HG02588 (cell line): ENCODE results near the gene LARP4B.
"Not testable (repeated sequence)": the region's sequence is repeated elsewhere in the genome, so short reads cannot be mapped to it uniquely, and the experiment has no call there.

Experiments
- ATAC-seq: cut with Tn5 transposase; IDR thresholded peaks from one replicate; pipeline ENCODE4 v1.9.1; 2021; ENCODE audit warnings: mild to moderate bottlenecking, moderate library complexity; ENCODE audit not compliant: unreplicated experiment

LARP4B gene

GRCh38 chr10:958856-959255 lies 27.4 kb upstream of the LARP4B start:
- ATAC-seq, result no peak

DNA sequence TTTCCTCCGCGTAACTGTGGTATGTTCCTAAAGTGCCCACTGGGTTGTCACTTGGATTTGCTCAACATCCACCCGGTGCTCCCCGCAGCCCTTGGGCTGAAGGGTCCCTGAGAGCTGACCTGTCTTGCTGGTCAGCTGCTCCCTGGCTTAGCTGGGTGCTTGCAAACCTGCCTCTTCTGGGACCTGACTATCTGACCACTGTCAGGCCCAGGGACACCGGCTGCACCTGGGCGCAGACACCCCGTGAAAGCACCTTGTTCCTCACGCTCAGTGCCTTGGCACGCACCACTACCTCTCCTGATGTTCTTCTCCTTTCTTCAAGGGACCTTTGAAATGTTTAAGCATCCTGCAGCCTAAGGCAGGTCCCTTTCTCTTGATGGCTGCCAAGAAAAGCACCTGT lies 26.6 kb upstream of the LARP4B start:
- no peak for ATAC-seq

DNA sequence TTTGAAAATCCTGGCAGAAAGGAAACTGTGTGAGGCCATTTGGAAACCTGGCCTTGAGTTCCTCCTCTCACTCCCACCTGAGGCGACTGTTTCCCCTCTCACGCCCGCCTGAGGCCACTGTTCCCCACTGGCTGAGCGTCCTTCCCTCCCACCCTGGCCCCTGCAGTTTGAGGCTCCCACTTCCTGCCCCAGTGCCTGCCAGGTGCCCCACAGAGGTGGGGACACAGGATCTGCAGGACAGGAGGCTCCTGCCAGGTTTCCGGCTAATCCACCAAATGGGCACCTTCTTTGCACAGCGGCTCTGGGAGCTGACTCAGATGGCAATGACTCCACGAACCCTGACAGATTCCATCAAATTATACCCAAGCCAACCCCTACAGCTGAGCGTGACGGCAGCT lies 24.3 kb upstream of the LARP4B start:
- ATAC-seq, result no peak

DNA sequence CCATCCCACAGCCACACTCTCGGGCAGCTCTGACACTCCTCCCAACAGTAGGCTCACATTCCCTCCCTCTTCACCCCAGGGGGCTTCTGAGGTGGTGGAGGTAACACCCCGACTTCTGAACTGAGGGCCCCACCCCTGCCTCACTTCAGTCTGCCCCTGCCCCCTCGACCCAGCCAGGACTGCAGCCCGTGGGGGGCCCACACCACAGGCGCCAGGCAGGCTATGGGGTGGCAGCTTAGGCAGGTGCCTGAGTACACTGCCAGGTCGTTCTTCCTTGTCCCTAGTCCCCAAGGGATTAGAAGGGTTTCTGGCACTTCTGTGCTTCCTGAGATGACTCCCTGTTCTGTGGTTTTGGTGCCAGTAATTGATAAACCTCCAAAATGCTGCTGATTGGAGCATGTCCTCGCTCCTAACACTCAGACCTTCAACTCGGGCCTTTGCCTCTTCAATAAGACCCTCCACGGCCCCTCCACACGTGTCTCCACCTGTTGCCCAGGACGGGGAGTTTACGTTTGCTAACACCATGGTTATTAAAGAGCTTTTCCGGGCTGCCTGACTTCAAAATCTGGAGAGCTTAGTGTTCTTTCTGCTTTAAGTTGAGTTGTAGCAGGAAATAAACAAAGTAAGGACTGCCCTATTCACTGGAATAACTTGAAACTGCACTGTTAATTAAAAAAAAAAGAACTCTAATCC lies 23.8 kb upstream of the LARP4B start:
- no peak for ATAC-seq

DNA sequence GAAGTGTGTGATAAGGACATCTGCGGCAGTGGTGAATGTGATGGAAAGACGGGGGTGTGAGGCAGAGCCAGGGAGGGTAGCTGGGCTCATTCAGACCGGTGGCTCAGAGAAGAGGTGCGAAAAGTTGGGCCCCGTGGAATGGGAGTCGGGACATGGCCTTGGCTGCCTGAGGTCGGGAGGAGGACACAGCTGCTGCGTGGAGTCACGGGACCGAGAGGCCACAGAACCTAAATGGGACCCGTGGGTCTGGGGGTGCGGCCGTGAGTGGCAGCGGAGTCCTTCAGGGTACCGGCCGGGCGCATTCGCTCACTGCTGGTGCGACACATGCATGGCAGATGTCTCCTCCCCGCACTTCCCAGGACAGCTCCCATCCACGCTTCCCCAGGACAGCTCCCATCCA lies 22.9 kb upstream of the LARP4B start:
- no peak for ATAC-seq

- no peak for ATAC-seq
Observed at GRCh38 chr10:953836-954235, 22.3 kb upstream of the LARP4B start.

- ATAC-seq, result no peak
Observed at GRCh38 chr10:949446-949845, 17.9 kb upstream of the LARP4B start.

- ATAC-seq, result no peak
Observed at GRCh38 chr10:948347-948746, 16.8 kb upstream of the LARP4B start.

DNA sequence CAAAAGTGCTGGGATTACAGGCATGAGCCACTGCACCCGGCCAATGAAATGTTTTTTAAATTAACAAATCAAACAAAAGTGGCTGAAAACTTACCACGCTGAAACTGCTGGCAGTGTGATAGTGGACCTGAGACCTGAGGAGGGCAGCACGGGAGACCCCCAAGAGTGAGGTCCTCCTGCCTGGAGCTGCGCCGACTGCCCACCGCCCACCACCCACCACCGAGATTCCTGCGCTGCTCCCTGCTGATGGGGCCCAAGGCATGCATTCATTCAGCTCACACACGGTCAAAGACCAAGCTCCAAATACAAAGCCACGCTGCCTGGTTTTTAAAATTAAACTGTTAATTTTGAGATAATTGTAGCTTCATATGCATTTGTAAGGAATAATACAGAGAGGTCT lies 16.4 kb upstream of the LARP4B start:
- no peak for ATAC-seq

DNA sequence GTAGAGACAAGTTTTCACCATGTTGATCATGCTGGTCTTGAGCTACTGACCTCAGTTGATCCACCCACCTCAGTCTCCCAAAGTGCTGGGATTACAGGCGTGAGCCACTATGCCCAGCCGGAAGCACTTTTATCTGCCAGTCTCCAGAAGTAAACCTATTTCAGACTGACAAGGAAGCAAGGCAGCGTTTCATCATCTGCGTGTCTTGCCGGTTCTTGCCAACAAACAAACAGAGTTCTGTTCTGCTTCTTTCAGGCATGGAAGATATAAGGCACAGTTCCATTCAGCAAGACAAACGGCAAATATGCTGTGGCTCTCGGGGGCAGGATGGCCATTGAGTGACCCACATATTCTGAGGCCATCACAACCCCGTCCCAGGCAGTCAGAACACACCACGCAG lies 15.5 kb upstream of the LARP4B start:
- ATAC-seq, result no peak

GRCh38 chr10:945778-946177 lies 14.3 kb upstream of the LARP4B start:
- no peak for ATAC-seq

GRCh38 chr10:944034-944831 lies 12.7 kb upstream of the LARP4B start:
- ATAC-seq, result no peak

DNA sequence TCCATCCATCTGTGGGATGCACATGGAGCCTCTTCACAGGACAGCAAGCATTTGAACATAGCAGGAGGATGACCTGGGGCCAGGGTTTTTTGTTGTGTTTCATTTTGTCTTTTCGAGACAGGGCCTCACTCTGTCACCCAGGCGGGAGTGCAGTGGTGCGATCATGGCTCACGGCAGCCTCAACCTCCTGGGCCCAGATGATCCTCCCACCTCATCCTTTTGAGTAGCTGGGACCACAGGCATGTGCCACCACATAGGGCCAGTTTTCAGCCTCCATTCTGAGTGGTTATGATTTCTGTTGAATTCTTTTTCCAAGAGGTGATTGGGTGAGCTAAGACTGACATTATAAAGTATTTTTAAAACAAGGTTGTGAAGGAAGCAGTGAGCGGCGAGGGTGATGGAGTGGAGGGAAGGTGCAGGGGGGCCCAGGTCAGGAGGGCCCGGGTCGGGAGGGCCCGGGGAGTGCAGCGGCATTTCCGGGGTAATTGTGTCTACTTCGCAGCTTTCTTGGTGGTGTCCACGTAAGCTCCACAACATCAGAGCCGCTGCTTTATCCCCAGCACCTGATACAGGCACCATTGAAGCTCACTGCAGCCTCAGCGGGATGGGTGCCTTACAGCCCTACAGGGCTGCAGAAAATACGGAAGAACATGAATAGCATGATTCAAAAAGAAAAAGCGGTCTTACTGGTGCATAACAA lies 12.0 kb upstream of the LARP4B start:
- no peak for ATAC-seq

DNA sequence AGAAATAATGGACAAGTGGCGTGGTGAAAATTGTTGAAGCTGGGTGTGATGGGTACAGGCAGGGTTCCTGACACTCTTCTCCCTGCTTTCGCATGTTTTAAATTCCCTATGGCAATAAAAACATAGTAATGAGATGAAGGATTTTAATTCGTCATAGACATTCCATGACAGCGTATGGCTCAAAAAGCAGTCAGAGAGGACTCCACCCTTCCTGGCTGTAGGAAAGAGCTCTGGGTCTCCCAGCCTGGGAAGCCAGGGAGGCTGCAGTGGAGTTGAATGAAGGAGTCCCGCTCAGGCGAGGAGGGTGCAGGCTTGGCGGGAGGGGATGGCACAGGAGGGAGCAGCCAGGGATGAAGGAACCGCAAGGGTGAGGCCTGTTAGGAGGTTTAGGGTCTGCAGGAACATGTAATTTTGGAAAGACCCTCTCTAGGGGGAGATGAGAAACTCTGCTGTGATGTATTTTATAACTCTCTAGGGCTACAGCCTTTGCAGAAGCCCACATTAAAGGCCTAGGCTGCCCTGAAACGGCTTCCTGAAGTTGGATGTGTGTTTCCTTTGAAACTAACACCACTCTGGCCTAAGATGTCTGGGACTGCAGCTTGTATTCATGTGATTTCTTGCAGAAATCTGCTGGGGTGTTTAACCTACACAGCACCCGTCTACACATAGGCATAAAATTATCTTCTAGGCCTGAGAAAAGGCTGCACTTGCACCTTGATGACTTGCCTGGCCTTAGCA lies 7.6 kb upstream of the LARP4B start:
- no peak for ATAC-seq

- ATAC-seq, result no peak
Observed at GRCh38 chr10:934746-935406, 3.4 kb upstream of the LARP4B start.

DNA sequence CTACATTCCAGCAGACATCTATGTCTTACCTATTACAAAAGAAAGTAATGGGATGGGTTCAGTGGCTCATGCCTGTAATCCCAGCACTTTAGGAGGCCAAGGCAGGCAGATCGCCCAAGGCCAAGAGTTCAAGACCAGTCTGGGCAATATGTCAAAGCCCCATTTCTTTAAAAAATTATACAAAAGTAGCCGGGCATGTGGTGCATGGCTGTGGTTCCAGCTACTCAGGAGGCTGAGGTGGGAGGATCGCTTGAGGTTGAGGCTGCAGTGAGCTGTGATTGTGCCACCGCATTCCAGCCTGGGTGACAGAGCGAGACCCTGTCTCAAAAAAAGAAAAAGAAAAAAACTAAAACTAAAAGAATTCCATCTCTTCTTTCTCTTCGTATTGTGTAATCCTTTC lies 2.7 kb upstream of the LARP4B start:
- not testable (repeated sequence) for ATAC-seq

DNA sequence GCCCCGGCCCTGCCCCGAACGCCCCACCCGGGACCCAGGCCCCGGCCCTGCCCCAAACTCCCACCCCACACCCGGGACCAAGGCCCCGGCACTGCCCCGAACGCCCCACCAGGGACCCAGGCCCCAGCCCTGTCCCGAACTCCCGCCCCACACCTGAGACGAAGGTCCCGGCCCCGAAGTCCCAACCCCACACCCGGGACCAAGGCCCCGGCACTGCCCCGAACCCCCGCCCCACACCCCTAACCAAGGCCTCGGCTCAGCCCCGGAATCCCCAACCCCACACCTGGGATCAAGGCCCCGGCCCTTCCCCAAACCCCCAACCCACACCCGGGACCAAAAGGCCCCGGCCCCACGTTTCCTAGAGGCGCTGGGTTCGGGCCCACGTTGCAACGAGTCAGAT lies 1.1 kb upstream of the LARP4B start:
- no peak for ATAC-seq

- ATAC-seq, result no peak
Observed at GRCh38 chr10:930625-931325, 730 bp downstream of the LARP4B start.

DNA sequence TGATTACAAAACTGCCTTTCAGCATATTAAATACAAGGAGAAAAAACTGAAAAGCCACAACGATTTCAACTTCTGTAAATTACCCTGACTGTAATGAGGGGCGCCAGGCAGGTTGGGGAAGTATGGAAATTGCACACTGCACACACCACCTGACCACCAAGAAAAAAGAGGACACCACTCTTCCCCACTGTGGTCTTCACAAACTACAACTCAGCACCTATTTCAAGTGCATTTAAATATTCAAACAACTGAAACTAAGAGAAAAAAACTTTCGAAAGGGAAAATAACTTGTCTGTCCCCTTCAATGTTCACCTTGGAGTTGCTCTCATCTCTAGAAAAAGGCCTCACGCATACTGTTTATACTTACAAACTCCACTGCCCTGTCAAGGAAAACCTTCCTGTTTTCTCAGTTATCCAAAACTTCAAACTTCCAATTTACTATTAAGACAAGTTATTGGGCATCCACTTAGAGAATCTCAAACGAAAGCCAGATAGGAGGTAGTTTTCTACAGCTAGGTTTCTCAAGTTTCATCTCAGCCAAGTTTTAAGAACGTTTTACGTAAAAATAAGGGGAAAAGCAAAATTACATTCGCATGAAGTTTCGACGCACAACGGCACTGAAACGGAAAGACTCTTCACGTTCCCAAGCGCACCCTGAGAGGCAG lies 1.4 kb downstream of the LARP4B start:
- no peak for ATAC-seq

DNA sequence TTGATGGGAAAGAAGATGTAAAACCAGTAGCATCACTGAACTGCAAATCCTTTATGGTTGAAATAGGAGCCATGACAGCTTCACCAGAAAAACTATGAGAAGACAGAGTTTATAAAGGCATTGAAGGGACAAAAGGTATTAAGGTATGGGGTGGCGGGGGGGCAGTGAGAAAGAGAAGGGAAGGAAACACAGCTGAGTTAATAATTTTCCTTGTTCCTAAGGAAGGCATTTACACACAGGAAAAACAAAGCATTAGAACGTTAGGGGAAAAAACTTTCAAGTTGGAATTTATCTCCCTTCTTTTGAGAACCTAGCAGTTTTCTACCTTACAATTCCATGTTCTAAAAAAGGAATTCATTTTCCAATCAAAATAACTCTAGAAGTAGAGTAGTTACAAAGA lies 4.4 kb downstream of the LARP4B start:
- ATAC-seq, result no peak
